GM12892 (cell line): ENCODE measurements around the gene PTCD2.
A peak's percentile ranks its signal among the peaks of the same experiment; 100 is the strongest.
"Not testable (repeated sequence)": the region's sequence is repeated elsewhere in the genome, so short reads cannot be mapped to it uniquely, and the experiment has no call there.

Source experiments
- DNase-seq: peaks from one replicate; pipeline ENCODE4 v3.0.0; 2011; ENCODE audit not compliant: insufficient read length
- FAIRE-seq: peaks from 2 replicates; lab custom pipeline; 2011; peaks lifted over from hg19 to GRCh38; lab: Jason Lieb, UNC
- POLR2A ChIP-seq: IDR thresholded peaks from 2 replicates; pipeline ENCODE4 v1.6.1; 2011; ENCODE audit warnings: low read depth, low read length, control low read depth
- POLR2AphosphoS5 ChIP-seq: IDR thresholded peaks from 2 replicates; pipeline ENCODE4 v1.6.1; 2011; ENCODE audit warnings: low read depth, low read length, control low read depth
- TAF1 ChIP-seq: IDR thresholded peaks from 2 replicates; pipeline ENCODE4 v1.6.1; 2011; ENCODE audit warnings: low read depth, mild to moderate bottlenecking, control low read depth, low read length, borderline replicate concordance

The PTCD2 gene

GRCh38 chr5:72300590-72301339, 19.4 kb upstream of the PTCD2 start:
- DNase-seq, result no peak
- FAIRE-seq, result no peak

GRCh38 chr5:72301557-72301956, 18.6 kb upstream of the PTCD2 start:
- no peak for DNase-seq
- TF ChIP-seq POLR2A (no peak), POLR2AphosphoS5 (no peak), TAF1 (no peak)
- FAIRE-seq, result peak; percentile 95

More at GRCh38 chr5:72300590-72301339, 19.4 kb upstream of the PTCD2 start:
- TF ChIP-seq TAF1, result no peak
- TF ChIP-seq POLR2A, result no peak
- TF ChIP-seq POLR2AphosphoS5, result no peak

GRCh38 chr5:72302171-72302570, 18.0 kb upstream of the PTCD2 start:
- FAIRE-seq (peak; percentile 27), DNase-seq (no peak)
- TF ChIP-seq TAF1 (no peak), POLR2AphosphoS5 (no peak), POLR2A (no peak)

- FAIRE-seq (peak; percentile 80), DNase-seq (no peak)
- TF ChIP-seq TAF1 (no peak), POLR2A (0 out of 2 replicates have a peak, but pooled peaks have one; percentile 19)
Observed at GRCh38 chr5:72305194-72306142, 14.7 kb upstream of the PTCD2 start.

- TF ChIP-seq POLR2AphosphoS5 (no peak), TAF1 (no peak), POLR2A (no peak)
- DNase-seq, result no peak
- FAIRE-seq, result no peak
Observed at GRCh38 chr5:72307573-72307967, 12.6 kb upstream of the PTCD2 start.

- peak; percentile 91 for DNase-seq
- TF ChIP-seq TAF1 (peak; percentile 54), POLR2A (peak; percentile 98), POLR2AphosphoS5 (peak; percentile 98)
- peak; percentile 92 for FAIRE-seq
Observed at GRCh38 chr5:72307968-72308852, 12.0 kb upstream of the PTCD2 start.

GRCh38 chr5:72308853-72309191, 11.4 kb upstream of the PTCD2 start:
- FAIRE-seq (no peak), DNase-seq (no peak)

GRCh38 chr5:72313141-72313540, 7.0 kb upstream of the PTCD2 start:
- FAIRE-seq (no peak), DNase-seq (no peak)
- TF ChIP-seq TAF1 (no peak), POLR2A (no peak), POLR2AphosphoS5 (no peak)

More at GRCh38 chr5:72308853-72309191, 11.4 kb upstream of the PTCD2 start:
- no peak for TF ChIP-seq TAF1
- no peak for TF ChIP-seq POLR2AphosphoS5
- no peak for TF ChIP-seq POLR2A

- FAIRE-seq (no peak), DNase-seq (no peak)
- no peak for TF ChIP-seq TAF1
- no peak for TF ChIP-seq POLR2A
- TF ChIP-seq POLR2AphosphoS5, result no peak
Observed at GRCh38 chr5:72314571-72315172, 5.5 kb upstream of the PTCD2 start.

GRCh38 chr5:72319435-72319975, 668 bp upstream of the PTCD2 start:
- DNase-seq, FAIRE-seq: not testable (repeated sequence)
